HG02938 (cell line): Measurements from ENCODE around the gene PTN.
"Not testable (repeated sequence)": the region's sequence is repeated elsewhere in the genome, so short reads cannot be mapped to it uniquely, and the experiment has no call there.

ENCODE experiments used
- ATAC-seq: cut with Tn5 transposase; IDR thresholded peaks from one replicate; pipeline ENCODE4 v1.9.1; 2021; ENCODE audit warnings: mild to moderate bottlenecking, moderate library complexity; ENCODE audit not compliant: unreplicated experiment

Gene PTN

GRCh38 chr7:137268001-137268865, 75.3 kb downstream of the PTN start:
- ATAC-seq, result not testable (repeated sequence)

GRCh38 chr7:137266764-137267163, 76.8 kb downstream of the PTN start:
- no peak for ATAC-seq

- not testable (repeated sequence) for ATAC-seq
These were observed 78.1 kb downstream of the PTN start for GRCh38 chr7:137265480-137265879.

GRCh38 chr7:137262599-137262998, 80.9 kb downstream of the PTN start:
- ATAC-seq, result no peak

GRCh38 chr7:137258552-137258951, 85.0 kb downstream of the PTN start:
- ATAC-seq, result no peak

GRCh38 chr7:137254766-137255165, 88.8 kb downstream of the PTN start:
- no peak for ATAC-seq

- no peak for ATAC-seq
These were observed 97.6 kb downstream of the PTN start for GRCh38 chr7:137245890-137246289.

- no peak for ATAC-seq
These were observed 98.3 kb downstream of the PTN start for GRCh38 chr7:137245186-137245585.

- no peak for ATAC-seq
These were observed 99.8 kb downstream of the PTN start for GRCh38 chr7:137243741-137244140.

- no peak for ATAC-seq
These were observed 100.9 kb downstream of the PTN start for GRCh38 chr7:137242616-137243015.

GRCh38 chr7:137241655-137242360, 101.7 kb downstream of the PTN start:
- no peak for ATAC-seq

- not testable (repeated sequence) for ATAC-seq
These were observed 104.3 kb downstream of the PTN start for GRCh38 chr7:137239186-137239585.

GRCh38 chr7:137235434-137235833, 108.1 kb downstream of the PTN start:
- ATAC-seq, result no peak

- no peak for ATAC-seq
These were observed 112.4 kb downstream of the PTN start for GRCh38 chr7:137231167-137231566.

GRCh38 chr7:137221467-137221866, 122.1 kb downstream of the PTN start:
- no peak for ATAC-seq

- ATAC-seq, result no peak
These were observed 129.8 kb downstream of the PTN start for GRCh38 chr7:137213744-137214143.

- no peak for ATAC-seq
These were observed 134.2 kb downstream of the PTN start for GRCh38 chr7:137209151-137209817.

- no peak for ATAC-seq
These were observed 136.8 kb downstream of the PTN start for GRCh38 chr7:137206770-137207169.

GRCh38 chr7:137204246-137204645, 139.3 kb downstream of the PTN start:
- no peak for ATAC-seq

GRCh38 chr7:137203351-137203750, 140.2 kb downstream of the PTN start:
- no peak for ATAC-seq

- no peak for ATAC-seq
These were observed 146.9 kb downstream of the PTN start for GRCh38 chr7:137196648-137197047.

- no peak for ATAC-seq
These were observed 147.5 kb downstream of the PTN start for GRCh38 chr7:137195996-137196395.
